Body of pancreas (tissue), 4 donors: Measurements from ENCODE around the gene LNX1. TPM values are rescaled to one million over a fixed set of nuclear protein-coding genes. Genes with fewer than 3 reads are reported as not detected.

ENCODE experiments used
- ATAC-seq: fragments of 150-250 bp; one replicate; pipeline ENCODE4 v1.9.1; 2016
- DNase-seq, 4 donors: peaks; one replicate each; pipeline ENCODE4 v3.0.0-alpha.2; 2019
- H3K27ac ChIP-seq, 4 donors: fragments of 200-600 bp; sonication (generic); 1 replicate in 3 of 4; 2 replicates in 1 of 4; pipeline versions ENCODE4 v1.5.1 to v1.6.1; 2016 to 2019; ENCODE audit warnings: mild to moderate bottlenecking in 1 of 4, mixed read lengths in 1 of 4, moderate library complexity in 1 of 4
- H3K27me3 ChIP-seq, 2 donors: fragments of 200-600 bp; sonication (generic); one replicate each; pipeline ENCODE4 v1.6.0; 2016; ENCODE audit warnings: mild to moderate bottlenecking in 1 of 2
- H3K36me3 ChIP-seq, 2 donors: fragments of 200-600 bp; sonication (generic); replicated peaks in 1 of 2; 2 replicates each; pipeline ENCODE4 v1.5.1; 2016; ENCODE audit warnings: low read depth in 2 of 2; ENCODE audit not compliant: insufficient read depth in 1 of 2
- H3K4me1 ChIP-seq: fragments of 200-600 bp; sonication (generic); one replicate; pipeline ENCODE4 v1.6.0; 2016
- H3K4me3 ChIP-seq, 2 donors: fragments of 200-600 bp; sonication (generic); 1 replicate in 1 of 2; 2 replicates in 1 of 2; pipeline ENCODE4 v1.5.1; 2016 to 2019
- H3K9me3 ChIP-seq, 3 donors: fragments of 200-600 bp; sonication (generic); 1 replicate in 2 of 3; 2 replicates in 1 of 3; pipeline ENCODE4 v1.5.1; 2016
- POLR2A ChIP-seq, 3 donors: fragments of 450-650 bp; IDR thresholded peaks; one replicate each; pipeline ENCODE4 v1.6.1; 2016; ENCODE audit warnings: antibody characterized with exemption in 3 of 3, mild to moderate bottlenecking in 2 of 3
- WGBS, 2 donors: methylation state at CpG; one replicate each; pipeline ENCODE4 v1.1.5; 2017; 5-methylcytosine and 5-hydroxymethylcytosine counted together
- intact Hi-C: fragments of 100-400 bp; cut with DNase I; formaldehyde crosslinking; loops from one replicate; pipeline ENCODE4 v1.15.1; 2023
- total RNA-seq, 2 donors: library from RNA; depleted of rRNA; stranded (reverse); fragments of >200 nt; gene quantifications; one replicate each; pipeline ENCODE4 v1.1.0, GENCODE V29; 2016
- TF ChIP-seq, protein P1 (sequence below), 7 experiments: fragments of 450-650 bp in 4 of 7; fragments of 200-600 bp in 3 of 7; sonication (generic) in 3 of 7; IDR thresholded peaks; one replicate each; pipeline ENCODE4 v1.5.1; 2016 to 2019; ENCODE audit warnings: antibody characterized with exemption in 7 of 7

LNX1 gene
- total RNA-seq, 2 donors from 2014 or later = 15.2 to 17.1 TPM

DNA sequence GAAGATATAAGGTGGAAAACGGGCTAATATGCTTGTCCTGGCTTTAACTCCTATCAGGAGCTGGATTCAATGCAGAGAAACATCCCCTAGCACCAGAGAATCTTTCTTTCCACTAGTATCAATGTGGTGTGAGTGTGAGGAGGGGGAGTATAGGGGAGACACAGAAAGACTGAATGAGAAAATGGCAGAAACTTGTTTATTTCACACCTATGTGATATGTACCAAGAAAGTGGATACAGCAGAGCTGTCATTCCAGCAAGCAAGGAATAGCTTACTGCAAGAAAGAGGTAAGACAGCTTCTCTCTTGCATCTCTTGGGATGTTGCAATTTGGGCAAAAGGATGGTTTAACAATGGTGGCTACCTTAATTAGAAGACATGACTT is 105.6 kb downstream of the LNX1 start:
- Histone ChIP-seq H3K27me3 (no peaks in the 10 kb centered on the region), H3K36me3 (peaks cover 0 to 2% of the 10 kb centered on the region in 2 donors), H3K9me3 (no peaks in the 10 kb centered on the region), H3K4me3 (no peak overlapping the region), H3K4me1 (peaks cover under 1% of the 10 kb centered on the region), H3K27ac (no peak overlapping the region)
- no peak for TF ChIP-seq POLR2A (IDR thresholded peaks at IDR 0.05)
- TF ChIP-seq, protein P1, sequence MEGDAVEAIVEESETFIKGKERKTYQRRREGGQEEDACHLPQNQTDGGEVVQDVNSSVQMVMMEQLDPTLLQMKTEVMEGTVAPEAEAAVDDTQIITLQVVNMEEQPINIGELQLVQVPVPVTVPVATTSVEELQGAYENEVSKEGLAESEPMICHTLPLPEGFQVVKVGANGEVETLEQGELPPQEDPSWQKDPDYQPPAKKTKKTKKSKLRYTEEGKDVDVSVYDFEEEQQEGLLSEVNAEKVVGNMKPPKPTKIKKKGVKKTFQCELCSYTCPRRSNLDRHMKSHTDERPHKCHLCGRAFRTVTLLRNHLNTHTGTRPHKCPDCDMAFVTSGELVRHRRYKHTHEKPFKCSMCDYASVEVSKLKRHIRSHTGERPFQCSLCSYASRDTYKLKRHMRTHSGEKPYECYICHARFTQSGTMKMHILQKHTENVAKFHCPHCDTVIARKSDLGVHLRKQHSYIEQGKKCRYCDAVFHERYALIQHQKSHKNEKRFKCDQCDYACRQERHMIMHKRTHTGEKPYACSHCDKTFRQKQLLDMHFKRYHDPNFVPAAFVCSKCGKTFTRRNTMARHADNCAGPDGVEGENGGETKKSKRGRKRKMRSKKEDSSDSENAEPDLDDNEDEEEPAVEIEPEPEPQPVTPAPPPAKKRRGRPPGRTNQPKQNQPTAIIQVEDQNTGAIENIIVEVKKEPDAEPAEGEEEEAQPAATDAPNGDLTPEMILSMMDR (IDR thresholded peaks at IDR 0.05) = no peak
- DNase-seq (no peak), ATAC-seq (no peak)
- WGBS, 2 donors = 50 to 79% methylated on average over 1 of the region's 1 CpG
- intact Hi-C loops = no loop called here

- Histone ChIP-seq H3K4me3 (no peak overlapping the region), H3K9me3 (no peaks in the 10 kb centered on the region), H3K27ac (no peak overlapping the region), H3K4me1 (no peaks in the 10 kb centered on the region), H3K36me3 (peaks cover 0 to 2% of the 10 kb centered on the region in 2 donors), H3K27me3 (no peaks in the 10 kb centered on the region)
- WGBS, 2 donors = 74 to 80% methylated on average over 5 of the region's 5 CpGs
- intact Hi-C loops = no loop called here
- TF ChIP-seq, protein P1 (IDR thresholded peaks at IDR 0.05) = no peak
- no peak for TF ChIP-seq POLR2A (IDR thresholded peaks at IDR 0.05)
- DNase-seq (no peak), ATAC-seq (no peak)
Measured at GRCh38 chr4:53484911-53485657, 106.2 kb downstream of the LNX1 start.

DNA sequence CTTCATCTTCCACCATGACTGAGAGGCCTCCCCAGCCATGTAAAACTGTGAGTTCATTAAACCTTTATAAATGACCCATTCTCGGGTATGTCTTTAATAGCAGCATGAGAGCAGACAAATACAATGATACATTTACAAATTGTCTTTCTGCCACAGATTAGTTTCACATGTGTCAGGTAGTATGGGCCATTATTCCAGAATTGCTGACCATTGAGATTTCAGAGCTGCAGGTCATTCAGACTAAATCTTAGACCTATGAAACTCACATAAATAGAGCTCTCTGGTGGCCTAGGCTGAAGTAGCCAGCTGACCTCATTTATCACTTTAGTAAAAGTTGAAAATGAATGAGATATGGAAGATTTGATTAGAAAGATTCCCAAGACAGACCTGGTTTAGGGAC is 108.0 kb downstream of the LNX1 start:
- H3K4me1 ChIP-seq = no peaks in the 10 kb centered on the region
- DNase-seq = no peak
- no peak overlapping the region for H3K4me3 ChIP-seq
- intact Hi-C loops = no loop called here
- no peak for ATAC-seq
- TF ChIP-seq, protein P1 (IDR thresholded peaks at IDR 0.05) = no peak
- no peak for TF ChIP-seq POLR2A (IDR thresholded peaks at IDR 0.05)
- H3K9me3 ChIP-seq = no peaks in the 10 kb centered on the region
- H3K27me3 ChIP-seq = no peaks in the 10 kb centered on the region
- H3K27ac ChIP-seq = no peak overlapping the region
- WGBS, 2 donors = 95% methylated on average over 1 of the region's 1 CpG
- peaks cover 0 to 2% of the 10 kb centered on the region in 2 donors for H3K36me3 ChIP-seq

DNA sequence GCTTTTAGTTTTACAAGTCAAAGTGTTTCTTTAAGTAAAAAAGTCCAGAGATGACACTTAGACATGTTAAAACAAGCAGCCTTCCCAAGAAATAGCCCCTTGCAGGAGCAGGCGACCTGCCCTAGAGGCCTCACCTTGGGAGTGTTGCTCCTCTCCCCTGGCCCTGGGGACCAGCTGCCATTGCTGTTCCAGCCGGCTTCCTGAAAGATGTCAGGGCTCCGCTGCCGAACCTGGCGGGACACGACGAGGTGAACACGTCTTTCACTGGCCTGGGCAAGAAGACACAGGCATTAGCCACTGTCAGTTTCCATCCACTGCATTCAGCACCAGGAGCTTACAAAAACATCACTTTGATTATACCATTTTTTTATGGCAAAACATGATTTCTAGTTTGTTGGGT is 109.7 kb downstream of the LNX1 start:
- Histone ChIP-seq H3K4me3 (no peak overlapping the region), H3K9me3 (no peaks in the 10 kb centered on the region), H3K27me3 (no peaks in the 10 kb centered on the region), H3K4me1 (no peaks in the 10 kb centered on the region), H3K36me3 (peaks cover 0 to 2% of the 10 kb centered on the region in 2 donors), H3K27ac (no peak overlapping the region)
- ATAC-seq (no peak), DNase-seq (no peak)
- TF ChIP-seq, protein P1 (IDR thresholded peaks at IDR 0.05) = no peak
- no peak for TF ChIP-seq POLR2A (IDR thresholded peaks at IDR 0.05)
- intact Hi-C loops = no loop called here
- 97 to 99% methylated on average over 8 of the region's 8 CpGs for WGBS, 2 donors

DNA sequence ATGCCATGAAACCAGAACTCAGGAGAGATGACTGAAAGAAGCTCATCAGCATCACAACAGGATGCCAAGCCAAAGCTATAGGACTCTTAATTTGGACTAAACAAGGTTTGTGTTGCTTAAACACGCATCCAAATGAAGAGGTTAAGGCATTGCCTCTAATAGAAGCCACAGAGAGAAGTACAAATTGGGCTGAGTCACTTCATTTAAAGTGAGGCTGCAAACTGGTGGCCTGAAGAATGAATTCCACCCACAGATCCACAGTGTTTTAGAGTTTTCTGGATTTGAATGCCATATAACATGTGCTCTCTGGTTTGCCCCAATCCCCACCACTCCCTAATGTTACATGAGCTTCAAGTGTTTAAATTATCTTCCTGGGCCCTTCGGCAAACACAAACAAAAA is 110.4 kb downstream of the LNX1 start:
- no peak overlapping the region for H3K27ac ChIP-seq
- no peaks in the 10 kb centered on the region for H3K9me3 ChIP-seq
- peaks cover 0 to 4% of the 10 kb centered on the region in 2 donors for H3K36me3 ChIP-seq
- H3K27me3 ChIP-seq = no peaks in the 10 kb centered on the region
- intact Hi-C loops = no loop called here
- DNase-seq = no peak
- no peak overlapping the region for H3K4me3 ChIP-seq
- WGBS, 2 donors = 92 to 98% methylated on average over 2 of the region's 2 CpGs
- no peak for TF ChIP-seq POLR2A (IDR thresholded peaks at IDR 0.05)
- TF ChIP-seq, protein P1 (IDR thresholded peaks at IDR 0.05) = no peak
- H3K4me1 ChIP-seq = peaks cover 1% of the 10 kb centered on the region
- no peak for ATAC-seq
